ENCODE results near the gene SFN. TPM values are rescaled to one million over a fixed set of nuclear protein-coding genes. Genes with fewer than 3 reads are reported as not detected.
A peak's percentile ranks its signal among the peaks of the same experiment; 100 is the strongest.

Gene SFN
- total and polyA plus RNA-seq, 2 of the 13 experiments (the other 11 are each of a cell fraction or from before 2014, with no cell fraction given), result 4.3 to 5.6 TPM

GRCh38 chr1:26831546-26832248 is 31.3 kb upstream of the SFN start (continued):
- TF ChIP-seq ZNF780A (CRISPR knock-in tag; IDR thresholded peaks at IDR 0.05), result 0 out of 2 replicates have a peak, but pooled peaks have one; percentile 36
- 0 out of 2 replicates have a peak, but pooled peaks have one; percentile 35 for TF ChIP-seq KLF6 (CRISPR knock-in tag; IDR thresholded peaks at IDR 0.05)
- TF ChIP-seq, protein P1, sequence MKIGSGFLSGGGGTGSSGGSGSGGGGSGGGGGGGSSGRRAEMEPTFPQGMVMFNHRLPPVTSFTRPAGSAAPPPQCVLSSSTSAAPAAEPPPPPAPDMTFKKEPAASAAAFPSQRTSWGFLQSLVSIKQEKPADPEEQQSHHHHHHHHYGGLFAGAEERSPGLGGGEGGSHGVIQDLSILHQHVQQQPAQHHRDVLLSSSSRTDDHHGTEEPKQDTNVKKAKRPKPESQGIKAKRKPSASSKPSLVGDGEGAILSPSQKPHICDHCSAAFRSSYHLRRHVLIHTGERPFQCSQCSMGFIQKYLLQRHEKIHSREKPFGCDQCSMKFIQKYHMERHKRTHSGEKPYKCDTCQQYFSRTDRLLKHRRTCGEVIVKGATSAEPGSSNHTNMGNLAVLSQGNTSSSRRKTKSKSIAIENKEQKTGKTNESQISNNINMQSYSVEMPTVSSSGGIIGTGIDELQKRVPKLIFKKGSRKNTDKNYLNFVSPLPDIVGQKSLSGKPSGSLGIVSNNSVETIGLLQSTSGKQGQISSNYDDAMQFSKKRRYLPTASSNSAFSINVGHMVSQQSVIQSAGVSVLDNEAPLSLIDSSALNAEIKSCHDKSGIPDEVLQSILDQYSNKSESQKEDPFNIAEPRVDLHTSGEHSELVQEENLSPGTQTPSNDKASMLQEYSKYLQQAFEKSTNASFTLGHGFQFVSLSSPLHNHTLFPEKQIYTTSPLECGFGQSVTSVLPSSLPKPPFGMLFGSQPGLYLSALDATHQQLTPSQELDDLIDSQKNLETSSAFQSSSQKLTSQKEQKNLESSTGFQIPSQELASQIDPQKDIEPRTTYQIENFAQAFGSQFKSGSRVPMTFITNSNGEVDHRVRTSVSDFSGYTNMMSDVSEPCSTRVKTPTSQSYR (CRISPR knock-in tag; IDR thresholded peaks at IDR 0.05; ENCODE audit: borderline replicate concordance), result peak; percentile 100
- TF ChIP-seq, protein P2, sequence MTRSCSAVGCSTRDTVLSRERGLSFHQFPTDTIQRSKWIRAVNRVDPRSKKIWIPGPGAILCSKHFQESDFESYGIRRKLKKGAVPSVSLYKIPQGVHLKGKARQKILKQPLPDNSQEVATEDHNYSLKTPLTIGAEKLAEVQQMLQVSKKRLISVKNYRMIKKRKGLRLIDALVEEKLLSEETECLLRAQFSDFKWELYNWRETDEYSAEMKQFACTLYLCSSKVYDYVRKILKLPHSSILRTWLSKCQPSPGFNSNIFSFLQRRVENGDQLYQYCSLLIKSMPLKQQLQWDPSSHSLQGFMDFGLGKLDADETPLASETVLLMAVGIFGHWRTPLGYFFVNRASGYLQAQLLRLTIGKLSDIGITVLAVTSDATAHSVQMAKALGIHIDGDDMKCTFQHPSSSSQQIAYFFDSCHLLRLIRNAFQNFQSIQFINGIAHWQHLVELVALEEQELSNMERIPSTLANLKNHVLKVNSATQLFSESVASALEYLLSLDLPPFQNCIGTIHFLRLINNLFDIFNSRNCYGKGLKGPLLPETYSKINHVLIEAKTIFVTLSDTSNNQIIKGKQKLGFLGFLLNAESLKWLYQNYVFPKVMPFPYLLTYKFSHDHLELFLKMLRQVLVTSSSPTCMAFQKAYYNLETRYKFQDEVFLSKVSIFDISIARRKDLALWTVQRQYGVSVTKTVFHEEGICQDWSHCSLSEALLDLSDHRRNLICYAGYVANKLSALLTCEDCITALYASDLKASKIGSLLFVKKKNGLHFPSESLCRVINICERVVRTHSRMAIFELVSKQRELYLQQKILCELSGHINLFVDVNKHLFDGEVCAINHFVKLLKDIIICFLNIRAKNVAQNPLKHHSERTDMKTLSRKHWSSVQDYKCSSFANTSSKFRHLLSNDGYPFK (CRISPR knock-in tag; IDR thresholded peaks at IDR 0.05; ENCODE audit: borderline replicate concordance), result no peak; the same call in 1 of the 2 replicates
- peak; percentile 36; the same call in 1 of the 2 replicates for TF ChIP-seq ZBTB7A (CRISPR knock-in tag; IDR thresholded peaks at IDR 0.05)
- no peak for TF ChIP-seq ZNF18 (CRISPR knock-in tag; IDR thresholded peaks at IDR 0.05; ENCODE audit: insufficient replicate concordance)
- TF ChIP-seq ZKSCAN8 (CRISPR knock-in tag; IDR thresholded peaks at IDR 0.05; ENCODE audit: borderline replicate concordance), result peak; percentile 40; the same call in 1 of the 2 replicates
- peak; percentile 34; the same call in 1 of the 2 replicates for TF ChIP-seq KMT2A (CRISPR knock-in tag; IDR thresholded peaks at IDR 0.05)
- TF ChIP-seq, protein P3, sequence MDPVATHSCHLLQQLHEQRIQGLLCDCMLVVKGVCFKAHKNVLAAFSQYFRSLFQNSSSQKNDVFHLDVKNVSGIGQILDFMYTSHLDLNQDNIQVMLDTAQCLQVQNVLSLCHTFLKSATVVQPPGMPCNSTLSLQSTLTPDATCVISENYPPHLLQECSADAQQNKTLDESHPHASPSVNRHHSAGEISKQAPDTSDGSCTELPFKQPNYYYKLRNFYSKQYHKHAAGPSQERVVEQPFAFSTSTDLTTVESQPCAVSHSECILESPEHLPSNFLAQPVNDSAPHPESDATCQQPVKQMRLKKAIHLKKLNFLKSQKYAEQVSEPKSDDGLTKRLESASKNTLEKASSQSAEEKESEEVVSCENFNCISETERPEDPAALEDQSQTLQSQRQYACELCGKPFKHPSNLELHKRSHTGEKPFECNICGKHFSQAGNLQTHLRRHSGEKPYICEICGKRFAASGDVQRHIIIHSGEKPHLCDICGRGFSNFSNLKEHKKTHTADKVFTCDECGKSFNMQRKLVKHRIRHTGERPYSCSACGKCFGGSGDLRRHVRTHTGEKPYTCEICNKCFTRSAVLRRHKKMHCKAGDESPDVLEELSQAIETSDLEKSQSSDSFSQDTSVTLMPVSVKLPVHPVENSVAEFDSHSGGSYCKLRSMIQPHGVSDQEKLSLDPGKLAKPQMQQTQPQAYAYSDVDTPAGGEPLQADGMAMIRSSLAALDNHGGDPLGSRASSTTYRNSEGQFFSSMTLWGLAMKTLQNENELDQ (CRISPR knock-in tag; IDR thresholded peaks at IDR 0.05; ENCODE audit: borderline replicate concordance), result no peak
- TF ChIP-seq TEF (CRISPR knock-in tag; IDR thresholded peaks at IDR 0.05), result no peak
- no peak for TF ChIP-seq PHF5A (CRISPR knock-in tag; IDR thresholded peaks at IDR 0.05; ENCODE audit: low read depth, unreplicated experiment)
- TF ChIP-seq ZNF75D (CRISPR knock-in tag; IDR thresholded peaks at IDR 0.05; ENCODE audit: borderline replicate concordance), result no peak
- no peak for TF ChIP-seq HOXD1 (CRISPR knock-in tag; IDR thresholded peaks at IDR 0.05)
- peak; percentile 70; the same call in 1 of the 2 replicates for TF ChIP-seq KDM1A (CRISPR knock-in tag; IDR thresholded peaks at IDR 0.05)
- no peak for TF ChIP-seq ZNF10 (CRISPR knock-in tag; IDR thresholded peaks at IDR 0.05; ENCODE audit: borderline replicate concordance, low read depth)
- TF ChIP-seq ARNT2 (CRISPR knock-in tag; IDR thresholded peaks at IDR 0.05; ENCODE audit: low read depth), result no peak
- no peak for TF ChIP-seq ZNF543 (CRISPR knock-in tag; IDR thresholded peaks at IDR 0.05)
- peak; percentile 82 for TF ChIP-seq SOX5 (CRISPR knock-in tag; IDR thresholded peaks at IDR 0.05; ENCODE audit: borderline replicate concordance)

All from HepG2 (cell line).